ENCODE results near the gene RAD51B.

DNA sequence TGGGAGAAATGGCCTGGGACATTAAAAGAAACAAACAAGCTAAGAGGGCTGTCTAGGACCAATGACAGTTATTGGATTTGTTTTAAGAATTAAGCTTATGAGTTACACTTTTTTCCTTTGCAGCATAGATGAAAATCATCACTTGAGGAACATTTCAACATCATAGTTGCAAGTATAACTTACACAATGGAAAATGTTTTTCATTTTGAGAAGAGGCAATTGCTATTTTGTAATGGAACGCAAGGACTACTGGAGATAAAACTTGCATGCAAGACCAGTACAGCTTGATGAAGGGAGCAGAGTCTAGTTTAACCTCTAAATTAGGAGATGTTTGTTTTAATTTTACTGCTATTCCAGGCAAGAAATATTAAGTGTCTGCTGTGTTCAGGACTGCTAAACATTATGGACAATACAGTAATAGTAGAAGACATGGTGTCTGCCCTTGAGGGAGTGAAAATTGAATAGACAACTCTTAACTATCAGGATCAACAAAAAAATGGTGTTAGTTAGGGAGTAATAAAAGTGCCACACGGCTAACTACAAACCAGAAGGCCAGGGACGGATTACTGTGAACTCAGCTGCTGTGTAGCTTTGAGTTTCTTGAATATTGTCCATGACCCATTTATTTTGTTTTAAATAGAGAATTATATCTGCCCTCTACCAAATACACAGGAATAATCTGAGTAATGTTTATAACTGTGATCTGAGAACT, 374.5 kb downstream of the RAD51B start:
- TF ChIP-seq POLR2A (IDR thresholded peaks at IDR 0.05) (no peak), POLR2AphosphoS5 (IDR thresholded peaks at IDR 0.05) (no peak)
